ENCODE measurements around the gene ATG4A.

GRCh38 chrX:108068121-108068520, 23.5 kb upstream of the ATG4A start:
- TF ChIP-seq CTCF (IDR thresholded peaks at IDR 0.05 in 4 of 5, conservative IDR thresholded peaks at IDR 0.05 in 1 of 5) (no peak), POLR2A (IDR thresholded peaks at IDR 0.05) (no peak)
